GM21526 (cell line): ENCODE measurements around the gene NSMF.

Experiments used
- ATAC-seq: cut with Tn5 transposase; IDR thresholded peaks from one replicate; pipeline ENCODE4 v1.9.1; 2021; ENCODE audit warnings: moderate library complexity; ENCODE audit not compliant: unreplicated experiment, low FRiP score

The NSMF gene

DNA sequence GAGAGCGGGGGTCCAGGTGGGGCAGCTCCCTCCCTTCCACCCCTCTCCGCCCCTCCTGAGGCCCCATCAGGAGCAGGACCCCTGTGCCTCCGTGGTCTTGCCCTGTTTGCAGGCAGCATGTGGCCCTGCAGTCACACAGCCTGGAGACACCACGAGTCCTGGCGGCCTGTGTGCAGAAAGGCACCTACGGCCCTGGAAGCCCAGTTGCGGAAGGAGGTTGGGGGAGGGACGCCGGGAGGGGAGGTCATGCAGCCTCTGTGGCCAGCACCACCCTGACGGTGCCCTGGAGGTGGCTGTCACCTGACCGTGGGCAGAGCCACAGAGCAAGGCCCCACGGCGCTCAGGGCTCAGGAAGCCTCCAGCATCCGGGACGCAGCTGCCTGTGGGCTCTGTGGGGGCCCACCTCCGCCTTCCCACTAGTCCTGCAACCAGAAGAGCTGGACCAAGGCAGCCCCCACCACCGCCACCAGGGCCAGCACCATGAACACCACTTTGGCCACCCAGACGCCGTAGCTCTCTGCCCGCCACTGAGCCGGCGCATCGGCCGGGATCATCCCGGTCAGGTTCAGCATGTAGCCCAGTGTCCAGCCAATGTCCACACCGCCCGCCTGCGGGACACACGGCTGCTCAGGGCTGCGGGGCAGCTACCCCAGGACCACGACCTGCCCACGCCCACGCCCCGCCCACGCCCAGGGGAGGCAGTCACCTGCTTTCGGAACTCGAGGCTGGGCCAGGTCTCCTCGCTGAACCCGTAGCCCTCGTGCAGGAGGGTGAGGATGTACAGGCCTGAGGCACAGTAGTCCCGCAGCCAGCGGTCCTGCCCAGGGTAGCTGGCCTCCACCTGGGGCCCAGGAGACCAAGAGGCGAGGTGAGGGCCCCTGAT is 24.4 kb downstream of the NSMF start:
- no peak for ATAC-seq

DNA sequence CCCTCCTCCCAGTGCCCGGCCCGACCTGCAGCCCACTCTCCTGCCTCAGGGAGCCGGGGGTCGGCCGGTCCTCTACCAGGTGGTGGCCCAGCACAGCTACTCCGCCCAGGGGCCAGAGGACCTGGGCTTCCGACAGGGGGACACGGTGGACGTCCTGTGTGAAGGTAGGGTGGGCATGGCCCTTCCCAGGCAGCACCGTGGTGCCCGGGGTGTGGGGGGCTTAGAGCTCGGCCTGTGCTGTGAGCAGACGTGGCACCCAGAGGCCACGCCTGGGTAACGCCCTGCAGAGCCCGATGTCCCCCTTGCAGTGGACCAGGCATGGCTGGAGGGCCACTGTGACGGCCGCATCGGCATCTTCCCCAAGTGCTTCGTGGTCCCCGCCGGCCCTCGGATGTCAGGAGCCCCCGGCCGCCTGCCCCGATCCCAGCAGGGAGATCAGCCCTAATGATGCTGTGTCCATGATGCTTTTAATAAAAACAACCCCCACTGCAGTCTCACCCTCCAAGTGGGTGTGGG is 25.2 kb downstream of the NSMF start:
- no peak for ATAC-seq

DNA sequence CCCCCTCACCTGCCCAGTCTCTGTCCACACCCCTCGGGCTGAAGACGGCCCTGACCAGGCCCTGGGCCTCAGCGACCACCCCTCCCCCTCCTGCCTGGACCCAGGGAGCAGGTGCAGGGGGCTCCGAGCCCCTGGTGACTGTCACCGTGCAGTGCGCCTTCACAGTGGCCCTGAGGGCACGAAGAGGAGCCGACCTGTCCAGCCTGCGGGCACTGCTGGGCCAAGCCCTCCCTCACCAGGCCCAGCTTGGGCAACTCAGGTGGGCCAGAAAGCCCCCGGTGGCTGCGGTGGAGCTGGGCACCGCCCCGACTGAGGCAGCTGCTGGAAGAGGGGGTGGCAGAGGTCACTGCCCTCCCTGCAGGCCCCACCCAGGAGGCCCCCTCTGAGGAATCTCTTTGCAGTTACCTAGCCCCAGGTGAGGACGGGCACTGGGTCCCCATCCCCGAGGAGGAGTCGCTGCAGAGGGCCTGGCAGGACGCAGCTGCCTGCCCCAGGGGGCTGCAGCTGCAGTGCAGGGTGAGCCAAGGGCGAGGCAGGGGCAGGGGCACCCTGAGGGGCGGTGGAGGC is 25.7 kb downstream of the NSMF start:
- no peak for ATAC-seq

GRCh38 chr9:137432687-137433348 is 26.3 kb downstream of the NSMF start:
- ATAC-seq, result no peak

GRCh38 chr9:137431416-137431931 is 27.7 kb downstream of the NSMF start:
- no peak for ATAC-seq

GRCh38 chr9:137430723-137431415 is 28.3 kb downstream of the NSMF start:
- ATAC-seq, result no peak

DNA sequence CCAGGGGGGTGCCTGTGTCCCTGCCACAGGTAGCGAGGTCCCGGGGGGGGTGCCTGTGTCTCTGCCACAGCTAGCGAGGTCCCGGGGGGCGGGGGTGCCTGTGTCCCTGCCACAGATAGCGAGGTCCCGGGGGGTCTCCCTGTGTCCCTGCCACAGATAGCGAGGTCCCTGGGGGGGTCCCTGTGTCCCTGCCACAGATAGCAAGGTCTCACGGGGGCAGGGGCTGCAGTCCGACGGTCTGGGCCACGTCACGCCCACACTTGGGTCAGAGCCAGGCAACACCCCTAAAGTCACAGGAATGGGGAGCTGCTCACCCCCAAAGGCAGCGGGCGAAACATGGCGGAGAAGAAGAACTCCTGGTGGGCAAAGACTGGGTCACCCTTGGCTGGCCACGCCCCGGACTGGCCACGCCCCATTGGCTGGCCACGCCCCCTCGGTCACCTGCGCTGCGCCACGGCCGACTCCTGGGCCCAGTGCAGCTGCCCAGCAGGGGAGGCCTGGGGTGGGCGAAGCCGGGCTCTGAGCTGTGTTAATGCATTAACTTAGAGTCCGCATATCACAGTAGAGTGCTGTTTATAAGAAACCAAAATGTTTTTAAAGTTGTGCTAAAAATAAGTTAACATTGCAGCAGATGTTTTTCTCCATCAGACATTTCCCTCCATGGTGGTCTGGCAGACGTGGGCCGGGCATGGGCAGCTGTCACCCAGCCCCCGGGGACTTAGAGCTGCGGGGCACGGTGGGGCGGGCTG is 29.0 kb downstream of the NSMF start:
- no peak for ATAC-seq

DNA sequence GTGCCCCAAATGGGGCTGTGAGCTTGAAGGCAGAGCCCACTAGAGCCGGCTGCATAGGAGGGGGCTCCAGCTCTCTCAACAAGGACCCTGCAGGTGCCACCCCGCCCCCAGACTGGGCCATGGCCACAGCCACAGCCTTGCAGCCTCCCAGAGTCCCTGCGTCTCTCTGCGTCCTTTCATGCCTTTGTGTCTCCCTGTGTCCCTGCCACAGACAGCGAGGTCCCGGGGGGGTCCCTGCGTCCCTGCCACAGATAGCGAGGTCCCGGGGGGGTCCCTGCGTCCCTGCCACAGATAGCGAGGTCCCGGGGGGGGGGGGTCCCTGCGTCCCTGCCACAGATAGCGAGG is 29.6 kb downstream of the NSMF start:
- no peak for ATAC-seq

GRCh38 chr9:137428841-137429545 is 30.1 kb downstream of the NSMF start:
- no peak for ATAC-seq

DNA sequence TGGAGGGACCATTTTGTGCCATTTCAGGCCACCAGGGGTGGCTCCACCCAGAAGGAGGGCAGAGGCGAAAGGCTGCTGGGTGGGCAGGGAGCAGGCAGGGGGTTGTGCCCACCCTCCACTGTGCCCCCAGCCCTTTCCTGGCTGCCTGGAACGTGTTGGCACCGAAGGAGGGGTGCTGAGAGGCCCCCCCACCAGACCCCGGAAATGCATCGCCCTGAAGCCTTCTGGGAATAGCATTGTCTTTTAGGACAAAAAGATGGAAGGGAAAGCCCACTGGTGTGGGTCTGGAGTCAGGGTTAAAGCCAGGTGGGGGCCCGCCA is 30.9 kb downstream of the NSMF start:
- ATAC-seq, result no peak

GRCh38 chr9:137427454-137428310 is 31.5 kb downstream of the NSMF start:
- ATAC-seq, result no peak

GRCh38 chr9:137426018-137426681 is 33.0 kb downstream of the NSMF start:
- ATAC-seq, result no peak

DNA sequence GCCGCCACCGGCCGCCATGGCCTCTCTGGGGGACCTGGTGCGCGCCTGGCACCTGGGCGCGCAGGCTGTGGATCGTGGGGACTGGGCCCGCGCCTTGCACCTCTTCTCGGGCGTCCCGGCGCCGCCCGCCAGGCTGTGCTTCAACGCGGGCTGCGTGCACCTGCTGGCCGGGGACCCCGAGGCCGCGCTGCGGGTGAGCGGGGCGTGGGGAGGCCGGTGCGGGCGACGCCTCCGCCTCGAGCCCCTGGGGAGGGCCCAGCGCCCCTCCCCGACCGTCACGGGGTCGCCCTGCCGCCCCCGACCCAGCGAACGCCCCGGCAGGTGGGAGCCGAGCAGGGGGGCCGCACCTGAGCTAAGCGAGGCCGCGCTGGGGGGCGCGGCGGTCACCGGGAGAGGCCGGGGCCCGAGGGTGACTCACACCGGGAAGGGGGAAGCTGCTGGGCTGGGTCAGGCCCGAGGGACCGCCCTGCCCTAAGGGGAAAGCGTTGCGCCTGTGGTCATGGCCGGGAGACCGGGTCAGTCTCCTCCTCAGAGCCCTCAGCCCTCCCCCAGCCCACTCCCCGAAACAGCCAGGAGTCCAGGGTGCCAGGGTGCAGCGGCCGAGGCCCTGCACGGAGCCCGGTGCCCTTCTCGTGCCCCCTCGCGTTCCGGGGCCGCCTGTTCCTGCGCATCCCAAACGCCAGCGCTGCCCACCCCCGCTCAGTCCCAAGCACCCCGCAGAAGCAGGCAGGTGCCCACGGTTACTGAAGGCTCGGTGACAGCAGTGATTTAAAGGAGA is 35.4 kb downstream of the NSMF start:
- ATAC-seq, result peak; percentile 37

- peak; percentile 70 for ATAC-seq
Observed at GRCh38 chr9:137422604-137423513, 36.3 kb downstream of the NSMF start, which contains the start of the genes EXD3 and NOXA1. Gene EXD3, minus strand, starts transcription at chr9:137423162. Its CDS starts 27,805 bp downstream, at chr9:137395357. Gene NOXA1, plus strand, starts transcription at chr9:137423393. Its CDS starts 137 bp downstream, at chr9:137423530.

GRCh38 chr9:137421838-137422603 is 37.1 kb downstream of the NSMF start:
- peak; percentile 4 for ATAC-seq
